Activated CD8-positive, alpha-beta memory T cell treated with anti-CD3 and anti-CD28 coated beads, Interleukin-2, amount 50 U/mL, for 24 hours (primary cell): ENCODE results near the gene CCDC88C.
A peak's percentile ranks its signal among the peaks of the same experiment; 100 is the strongest.

Experiments
- DNase-seq: peaks from one replicate; pipeline ENCODE4 v3.0.0-alpha.2; 2020; ENCODE audit errors: extremely low read depth

CCDC88C gene

DNA sequence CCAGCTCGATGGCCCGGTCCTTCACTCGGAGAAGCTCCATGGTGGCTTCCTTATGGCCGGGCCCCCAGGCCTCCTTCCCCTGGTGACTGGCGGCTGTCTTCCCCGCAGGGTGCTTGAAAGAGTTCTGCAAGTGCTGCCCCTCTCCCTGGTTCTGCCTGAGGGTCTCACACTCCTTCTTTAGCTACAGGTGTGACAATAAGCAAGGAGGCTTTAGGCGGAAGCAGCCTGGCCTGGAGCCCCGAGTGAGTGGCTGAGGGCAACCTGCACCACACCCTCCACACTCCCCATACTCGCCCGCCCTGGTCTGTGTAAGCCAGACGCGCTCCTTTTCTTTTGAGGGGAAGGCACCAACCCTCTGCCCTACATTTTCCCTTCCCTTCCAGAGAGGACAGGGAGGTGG lies 110.6 kb downstream of the CCDC88C start:
- no peak for DNase-seq

DNA sequence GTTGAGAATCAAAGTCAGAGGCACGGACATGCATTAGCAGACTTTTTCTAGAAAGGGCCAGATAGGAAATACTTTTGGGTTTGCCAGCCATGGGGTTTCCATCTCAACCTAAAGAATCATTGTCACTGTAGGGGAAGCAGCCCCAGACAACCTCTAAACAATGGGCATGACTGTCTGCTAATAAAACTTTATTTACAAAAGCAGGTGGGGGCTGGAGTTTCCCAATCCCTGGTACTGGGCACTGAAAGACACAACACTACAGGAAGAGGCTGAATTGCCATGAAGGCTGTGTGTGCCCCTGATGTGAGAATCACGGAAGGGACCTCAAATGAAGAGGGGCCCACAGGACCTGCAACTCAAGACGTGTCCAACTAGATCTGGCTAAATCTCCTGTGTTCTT lies 111.1 kb downstream of the CCDC88C start:
- DNase-seq, result no peak

DNA sequence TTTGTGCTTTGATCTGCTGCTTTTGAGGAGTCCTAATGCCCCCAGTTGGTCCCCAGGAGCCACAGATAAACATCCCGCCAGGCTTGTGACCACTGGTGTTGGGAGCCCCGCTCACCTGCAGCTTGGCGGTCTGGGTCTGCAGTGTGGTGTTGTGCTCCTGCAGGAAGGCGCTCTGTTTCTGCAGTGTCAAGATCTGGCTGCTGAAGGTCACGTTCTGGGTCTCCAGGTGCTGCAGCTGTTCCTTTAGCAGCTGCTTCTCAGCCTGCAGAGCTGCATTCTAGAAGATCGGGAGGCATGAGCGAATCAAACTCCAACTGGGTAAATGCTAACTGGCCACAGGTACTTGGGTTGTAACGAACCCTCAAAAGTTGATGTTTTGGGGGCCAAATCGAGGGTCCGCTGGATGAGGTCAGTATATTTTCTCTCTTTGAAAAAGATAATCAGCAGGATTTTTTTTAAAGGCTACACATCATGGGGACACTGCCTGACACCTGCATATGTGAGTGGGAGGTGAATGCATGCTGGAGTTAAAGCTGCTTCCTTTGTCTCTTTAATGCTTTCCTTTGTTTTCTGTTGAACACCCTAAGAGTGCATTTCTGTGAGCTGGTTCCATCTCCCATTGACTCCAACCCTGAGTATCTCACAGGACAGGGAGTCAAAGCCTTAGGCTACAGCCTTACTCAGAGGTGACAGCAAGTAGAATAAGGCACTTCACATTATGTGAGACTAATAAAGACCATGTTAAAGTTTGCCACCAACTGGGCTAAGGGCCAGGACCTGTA lies 111.8 kb downstream of the CCDC88C start:
- DNase-seq, result no peak

- no peak for DNase-seq
Measured at GRCh38 chr14:91303924-91304229, 113.7 kb downstream of the CCDC88C start.

DNA sequence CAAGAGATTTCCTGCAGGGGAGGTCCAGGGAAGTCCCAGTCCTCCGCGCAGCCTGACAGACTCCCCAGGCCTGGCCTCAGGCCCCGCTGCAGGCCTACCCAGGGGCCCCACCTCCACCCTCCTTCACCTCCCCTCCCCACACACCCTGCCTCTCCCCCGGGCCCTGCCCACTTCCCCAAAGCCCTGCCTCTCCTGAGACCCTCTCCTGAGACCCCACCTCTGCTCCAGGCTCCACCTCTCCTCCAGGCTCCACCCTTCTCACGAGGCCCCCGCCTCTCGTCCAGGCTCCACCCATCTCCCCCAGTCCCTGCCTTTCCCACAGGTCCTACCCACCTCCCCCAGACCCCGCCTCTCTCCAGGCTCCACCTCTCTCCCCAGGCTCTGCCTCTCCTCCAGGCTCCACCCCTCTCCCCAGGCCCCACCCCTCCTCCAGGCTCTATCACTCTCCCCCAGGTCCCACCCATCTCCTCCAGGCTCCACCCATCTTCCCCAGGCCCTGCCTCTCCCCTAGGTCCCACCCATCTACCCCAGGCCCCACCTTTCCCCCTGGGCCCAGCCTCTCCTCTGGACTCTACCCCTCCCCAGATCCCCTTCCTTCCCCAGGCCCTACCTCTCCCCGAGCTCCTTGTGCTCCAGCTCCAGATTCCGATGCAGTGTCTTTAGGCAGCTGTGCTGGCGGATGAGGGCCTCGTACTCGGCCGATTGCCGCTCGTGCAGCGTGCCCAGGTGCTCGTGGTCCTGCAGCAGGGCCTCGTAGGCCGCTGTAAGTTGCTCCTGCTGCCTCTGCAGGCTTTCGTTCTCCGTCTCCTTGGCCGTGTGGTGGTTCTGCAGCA lies 114.3 kb downstream of the CCDC88C start:
- peak; percentile 29 for DNase-seq

DNA sequence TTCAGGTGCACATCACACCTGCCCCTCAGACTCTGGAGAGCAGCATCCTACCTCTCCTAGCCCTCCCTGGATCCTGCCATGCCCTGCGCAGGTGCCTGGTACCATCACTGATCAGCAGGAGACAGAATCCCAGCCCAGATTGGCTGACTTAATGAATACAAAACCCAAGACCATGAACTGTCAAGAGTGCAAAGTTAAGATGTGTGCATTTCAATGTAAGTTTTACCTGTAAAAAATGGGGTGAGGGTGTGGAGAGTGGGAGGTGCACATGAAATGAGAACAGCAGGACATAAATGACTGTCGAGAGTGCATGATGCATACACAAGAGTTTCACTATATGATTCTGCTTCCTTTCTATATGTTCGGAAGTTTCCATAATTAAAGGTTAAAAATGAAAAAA lies 115.2 kb downstream of the CCDC88C start:
- no peak for DNase-seq

DNA sequence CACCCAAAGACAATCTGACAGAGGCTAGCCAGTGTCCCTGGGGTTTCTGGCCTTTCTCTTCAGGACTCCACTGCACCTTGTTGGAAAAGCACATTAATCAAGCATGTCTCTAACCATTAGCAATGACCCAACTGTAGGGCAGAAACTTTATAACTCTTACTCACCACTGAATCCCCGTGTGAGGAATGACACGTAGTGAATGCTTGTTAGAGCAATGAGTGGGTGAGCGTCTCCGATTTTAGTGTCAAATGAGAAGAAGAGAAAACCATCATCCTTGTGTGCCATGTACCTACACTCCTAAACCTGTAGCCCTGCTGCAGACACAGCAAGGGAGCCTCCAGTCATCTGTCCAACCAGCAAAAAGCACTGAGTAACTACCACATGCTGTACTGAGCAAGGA lies 116.7 kb downstream of the CCDC88C start:
- DNase-seq, result no peak

DNA sequence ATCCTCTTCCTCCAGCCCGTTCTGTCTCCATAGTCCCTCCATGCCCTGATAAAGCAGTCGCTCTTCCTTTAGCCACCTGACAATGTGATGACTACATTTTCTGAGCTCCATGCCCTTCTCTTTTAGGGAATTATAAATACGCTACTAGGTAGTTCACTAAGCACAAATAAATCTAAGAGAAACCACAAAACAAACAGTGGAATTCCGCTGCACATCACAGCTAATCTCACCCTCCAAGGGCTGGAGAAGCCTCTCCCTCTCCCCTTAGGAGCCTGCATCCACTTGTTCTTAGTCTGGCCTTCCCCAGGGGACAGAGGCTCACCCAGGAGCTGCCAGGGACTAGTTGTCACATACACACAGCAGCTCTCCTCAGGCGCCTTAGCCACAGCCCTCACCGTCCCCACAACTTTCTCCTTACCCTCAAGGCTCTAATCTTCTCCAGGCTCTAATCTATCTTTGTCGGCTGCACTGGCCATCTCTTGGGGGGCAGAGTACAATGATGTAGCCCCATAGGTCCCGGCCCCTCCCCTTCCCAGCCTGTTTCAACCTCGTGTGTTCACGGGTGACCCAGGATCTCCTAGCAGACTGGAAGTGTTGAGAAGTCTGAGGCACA lies 117.2 kb downstream of the CCDC88C start:
- DNase-seq, result no peak

GRCh38 chr14:91299121-91300115 lies 118.2 kb downstream of the CCDC88C start:
- no peak for DNase-seq

- no peak for DNase-seq
Measured at GRCh38 chr14:91298576-91298975, 119.0 kb downstream of the CCDC88C start.

- no peak for DNase-seq
Measured at GRCh38 chr14:91297081-91297711, 120.4 kb downstream of the CCDC88C start.

DNA sequence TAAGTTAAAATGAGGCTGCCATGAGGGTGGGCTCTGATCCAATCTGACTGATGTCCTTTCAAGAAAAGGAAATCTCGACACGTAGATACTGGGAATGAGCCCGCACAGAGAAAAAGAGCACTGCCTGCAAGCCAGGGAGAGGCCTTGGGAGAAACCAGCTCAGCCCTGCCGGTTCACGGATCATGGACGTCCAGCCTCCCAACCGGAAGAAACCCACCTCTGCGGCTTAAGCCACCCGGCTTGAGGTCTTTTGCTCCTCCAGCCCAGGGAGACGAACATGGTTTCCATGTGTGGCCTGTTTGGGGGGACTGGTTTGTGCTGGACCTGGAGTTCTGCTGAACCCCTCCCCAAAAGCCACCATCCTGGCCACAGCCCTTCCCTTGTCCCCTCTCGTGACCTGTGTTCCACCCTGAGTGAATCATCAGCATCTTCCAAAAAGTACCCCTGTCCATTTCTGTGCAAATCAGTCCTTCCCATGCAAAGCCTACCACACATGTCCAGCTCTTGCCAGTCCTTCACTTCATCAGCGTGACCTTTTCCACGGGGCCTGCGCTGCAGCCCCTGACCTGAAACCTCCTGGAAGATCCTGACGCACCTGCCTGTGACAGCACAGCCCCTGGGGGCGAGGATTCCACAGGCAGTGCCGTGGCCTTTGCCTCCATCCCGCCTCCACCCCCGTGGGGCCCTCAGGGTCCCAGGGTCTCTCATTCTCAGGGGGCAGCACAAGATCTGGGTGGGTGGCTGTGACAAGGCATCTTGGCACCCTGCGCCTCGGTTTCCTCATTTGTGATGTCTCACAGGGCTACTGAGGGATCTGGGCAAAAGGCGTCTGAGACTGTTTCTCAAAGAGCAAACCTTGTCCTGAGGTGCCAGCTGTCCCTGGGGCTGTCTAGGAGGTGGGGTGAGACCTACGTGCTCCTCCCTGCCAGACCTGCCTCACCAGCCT lies 121.5 kb downstream of the CCDC88C start:
- no peak for DNase-seq

GRCh38 chr14:91295276-91295845 lies 122.3 kb downstream of the CCDC88C start:
- no peak for DNase-seq

DNA sequence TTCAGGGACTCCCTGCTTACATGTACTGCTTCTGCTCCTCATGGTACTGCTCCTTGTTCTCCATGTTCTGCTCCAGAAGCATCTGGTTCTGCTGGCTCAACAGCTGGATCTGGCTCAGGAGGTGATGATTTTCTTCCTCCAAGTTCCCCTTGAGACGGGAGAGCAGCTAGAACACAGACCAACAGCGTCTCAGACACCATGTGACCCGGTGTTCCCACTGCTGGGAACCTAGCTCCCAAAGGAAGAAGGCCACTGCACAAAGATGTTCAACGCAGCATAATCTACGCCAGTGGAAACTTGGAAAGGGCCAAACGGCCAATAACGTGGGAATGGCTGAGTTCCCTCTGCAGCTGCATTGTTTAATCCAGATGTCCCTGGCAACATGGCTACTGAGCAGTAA lies 123.5 kb downstream of the CCDC88C start:
- no peak for DNase-seq

DNA sequence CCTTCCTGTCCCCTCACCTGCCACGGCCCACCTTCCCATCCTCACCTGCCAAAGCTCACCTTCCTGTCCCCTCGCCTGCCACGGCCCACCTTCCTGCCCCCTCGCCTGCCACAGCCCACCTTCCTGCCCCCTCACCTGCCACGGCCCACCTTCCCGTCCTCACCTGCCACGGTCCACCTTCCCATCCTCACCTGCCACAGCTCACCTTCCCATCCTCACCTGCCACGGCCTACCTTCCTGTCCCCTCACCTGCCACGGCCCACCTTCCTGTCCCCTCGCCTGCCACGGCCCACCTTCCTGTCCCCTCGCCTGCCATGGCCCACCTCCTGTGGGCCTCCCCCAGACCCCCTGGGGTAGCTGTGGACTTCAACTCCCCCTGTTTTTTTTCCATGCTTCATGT lies 124.3 kb downstream of the CCDC88C start:
- DNase-seq, result no peak

- DNase-seq, result no peak
Measured at GRCh38 chr14:91292491-91292890, 125.1 kb downstream of the CCDC88C start.

DNA sequence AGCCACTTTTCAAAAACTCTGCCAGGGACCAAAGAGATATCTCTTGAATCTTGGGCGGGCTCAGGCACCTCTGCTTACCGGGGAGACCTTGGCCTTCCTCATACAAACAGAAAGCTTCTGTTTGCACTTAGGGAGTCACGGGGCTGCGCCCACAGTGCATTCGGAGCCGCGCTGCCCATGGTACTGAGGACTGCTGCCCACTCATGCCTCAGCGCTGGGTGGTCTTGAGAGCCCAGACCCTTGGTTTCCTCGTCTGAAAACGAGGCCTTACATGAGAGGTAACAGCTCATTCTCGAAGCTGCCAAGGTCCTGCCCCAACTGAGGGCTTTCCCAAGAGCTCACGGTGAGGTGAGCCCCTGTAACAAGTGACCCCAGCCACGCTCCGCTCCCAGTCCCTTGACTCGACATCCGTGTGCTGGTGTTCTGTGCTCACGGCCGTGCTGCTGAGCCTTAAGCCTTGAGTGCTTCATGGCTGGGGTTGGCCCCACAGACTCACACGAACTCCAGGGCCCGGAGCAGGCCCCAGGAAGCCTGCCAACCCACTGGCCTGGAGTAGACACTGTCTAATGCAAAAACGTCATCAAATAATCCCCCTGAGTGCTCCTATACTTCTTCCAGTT lies 125.7 kb downstream of the CCDC88C start:
- no peak for DNase-seq

GRCh38 chr14:91290986-91291385 lies 126.6 kb downstream of the CCDC88C start:
- DNase-seq, result no peak

GRCh38 chr14:91289464-91289863 lies 128.2 kb downstream of the CCDC88C start:
- DNase-seq, result no peak
